Measurements from ENCODE around the gene PTPRA.

GRCh38 chr20:2922957-2923356 lies 49.7 kb downstream of the PTPRA start:
- TF ChIP-seq CTCF (optimal IDR thresholded peaks at IDR 0.05 in 1 of 3, IDR thresholded peaks at IDR 0.05 in 1 of 3, conservative IDR thresholded peaks at IDR 0.05 in 1 of 3; ENCODE audit: extremely low read depth in 1 of 3, insufficient read depth in 2 of 3, low read length in 3 of 3) = no peak
- TF ChIP-seq EZH2 (IDR thresholded peaks at IDR 0.05; ENCODE audit: low read length) = no peak

All from keratinocyte (primary cell).